GM12878 (cell line): ENCODE data around the gene ADAMTSL3. TPM values are rescaled to one million over a fixed set of nuclear protein-coding genes. Genes with fewer than 3 reads are reported as not detected.

Source experiments
- ATAC-seq: fragments of 200-7000 bp; cut with Tn5 transposase; 3 replicates; pipeline ENCODE4 v1.9.1; 2020; ENCODE audit warnings: mild to moderate bottlenecking, moderate library complexity
- BruUV-seq: library from RNA; stranded (reverse); fragments of 400-500 nt; replicated peaks from 2 replicates; lab custom pipeline; 2021; lab: Mats Ljungman, UMichigan
- CTCF ChIA-PET: fragments of 300-600 bp; sonication (Branson Sonifier 250); formaldehyde crosslinking; extraction: SDS; loops from one replicate; lab custom pipeline; 2021; ENCODE audit warnings: inconsistent platforms; lab: Yijun Ruan, JAX
- POLR2A ChIA-PET: fragments of 350-600 bp; formaldehyde crosslinking; extraction: SDS; loops from one replicate; lab custom pipeline; 2021; ENCODE audit warnings: inconsistent platforms; lab: Charles Lee
- RAD21 ChIA-PET: fragments of 300-600 bp; sonication (Branson Sonifier 250); formaldehyde crosslinking; loops from one replicate; lab custom pipeline; 2023; ENCODE audit warnings: antibody characterized with exemption; ENCODE audit not compliant: unreplicated experiment; lab: Charles Lee
- SMC1A ChIA-PET: fragments of 300-600 bp; sonication (Branson Sonifier 250); formaldehyde crosslinking; loops from one replicate; lab custom pipeline; 2023; ENCODE audit not compliant: unreplicated experiment, uncharacterized antibody; lab: Charles Lee
- DNase-seq: peaks from one replicate; pipeline ENCODE4 v3.0.0-alpha.2; 2011; ENCODE audit warnings: low read depth, low spot score
- FAIRE-seq: peaks from 3 replicates; lab custom pipeline; 2011; peaks lifted over from hg19 to GRCh38; lab: Jason Lieb, UNC
- H2AFZ ChIP-seq: 2 replicates; pipeline ENCODE4 v1.6.0; 2011; ENCODE audit warnings: low read depth, low read length, control low read depth; ENCODE audit not compliant: control insufficient read depth
- H3K27ac ChIP-seq: 2 replicates; pipeline ENCODE4 v1.5.1; 2011; ENCODE audit warnings: control low read depth; ENCODE audit not compliant: control insufficient read depth, insufficient read depth
- H3K27me3 ChIP-seq, 2 experiments: replicated peaks in 1 of 2; 2 replicates each; pipeline versions ENCODE4 v1.6.0 to v1.6.1; 2011; ENCODE audit warnings: low read length in 1 of 2; ENCODE audit not compliant: control insufficient read depth in 2 of 2, insufficient read depth in 2 of 2
- H3K36me3 ChIP-seq, 2 experiments: 2 replicates each; pipeline ENCODE4 v1.5.1; 2011; ENCODE audit warnings: low read length in 1 of 2; ENCODE audit not compliant: control insufficient read depth in 2 of 2, insufficient read depth in 2 of 2
- H3K4me1 ChIP-seq: 2 replicates; pipeline ENCODE4 v1.6.1; 2011; ENCODE audit warnings: mild to moderate bottlenecking, low read length, moderate library complexity, mixed read lengths; ENCODE audit not compliant: control insufficient read depth, insufficient read depth
- H3K4me2 ChIP-seq: 2 replicates; pipeline ENCODE4 v1.6.0; 2011; ENCODE audit warnings: control low read depth; ENCODE audit not compliant: control insufficient read depth, insufficient read depth
- H3K4me3 ChIP-seq: fragments of 200-600 bp; sonication (generic); 2 replicates; pipeline ENCODE4 v1.5.1; 2016
- H3K79me2 ChIP-seq: 2 replicates; pipeline ENCODE4 v1.6.0; 2011; ENCODE audit warnings: low read length; ENCODE audit not compliant: control insufficient read depth, insufficient read depth
- H3K9ac ChIP-seq: 2 replicates; pipeline ENCODE4 v1.8.0; 2011; ENCODE audit warnings: low read length, control low read depth, mixed read lengths; ENCODE audit not compliant: control insufficient read depth, insufficient read depth
- H3K9me3 ChIP-seq: replicated peaks from 3 replicates; pipeline ENCODE4 v1.5.1; 2011; ENCODE audit warnings: mild to moderate bottlenecking, low read length; ENCODE audit not compliant: control insufficient read depth, insufficient read depth
- H4K20me1 ChIP-seq: 2 replicates; pipeline ENCODE4 v1.6.0; 2011; ENCODE audit not compliant: control insufficient read depth, insufficient read depth
- BCL3 ChIP-seq: IDR thresholded peaks from 2 replicates; pipeline ENCODE4 v1.6.1; 2011; ENCODE audit warnings: borderline replicate concordance, low read depth, mild to moderate bottlenecking, moderate library complexity, low read length; ENCODE audit not compliant: insufficient read depth, poor library complexity, severe bottlenecking
- CTCF ChIP-seq, 3 experiments: IDR thresholded peaks in 2 of 3; conservative IDR thresholded peaks in 1 of 3; 2 replicates each; pipeline ENCODE4 v1.5.1; 2011; ENCODE audit warnings: low read depth in 3 of 3, low read length in 3 of 3, mild to moderate bottlenecking in 3 of 3, control low read depth in 2 of 3, moderate library complexity in 2 of 3, inconsistent platforms in 1 of 3, mixed read lengths in 1 of 3; ENCODE audit not compliant: control insufficient read depth in 2 of 3, insufficient read depth in 1 of 3; ENCODE audit errors: extremely low read depth in 1 of 3
- MXI1 ChIP-seq: fragments of 150-350 bp; IDR thresholded peaks from 2 replicates; pipeline ENCODE4 v1.6.1; 2011; ENCODE audit warnings: low read depth, mild to moderate bottlenecking, inconsistent platforms, low read length, improper control_type of control experiment
- USF1 ChIP-seq: IDR thresholded peaks from 2 replicates; pipeline ENCODE4 v1.6.1; 2011; ENCODE audit warnings: borderline replicate concordance, low read depth, mild to moderate bottlenecking, moderate library complexity, mixed read lengths, low read length; ENCODE audit not compliant: insufficient read depth; ENCODE audit errors: extremely low read length
- ZNF24 ChIP-seq: fragments of 450-650 bp; IDR thresholded peaks from 2 replicates; pipeline ENCODE4 v1.6.1; 2017; ENCODE audit warnings: antibody characterized with exemption, mild to moderate bottlenecking
- WGBS: methylation state at CpG from one replicate; pipeline ENCODE4 v1.1.6; 2016; ENCODE audit warnings: low lambda C conversion rate; ENCODE audit not compliant: insufficient replicate concordance, insufficient coverage; ENCODE audit errors: missing lambda C conversion rate; 5-methylcytosine and 5-hydroxymethylcytosine counted together
- in situ Hi-C: fragments of 300-500 bp; cut with MboI; formaldehyde crosslinking; loops from 9 replicates; pipeline ENCODE4 v1.14.3; 2018; ENCODE audit warnings: mixed read lengths
- intact Hi-C: fragments of 100-400 bp; cut with micrococcal nuclease; formaldehyde crosslinking; loops from one replicate; pipeline ENCODE4 v1.14.2; 2022; ENCODE audit not compliant: unreplicated experiment
- polyA plus RNA-seq, 11 experiments: library from polyadenylated mRNA; depleted of rRNA in 4 of 11; unstranded in 6 of 11; stranded (reverse) in 5 of 11; fragments of >200 nt; fragmentation: Nextera tagmentation in 4 of 11; fragmentation: Illumina TruSeq in 1 of 11; extraction: Ambion mirVana in 4 of 11; extraction: Trizol in 1 of 11; gene quantifications; 1 replicate in 1 of 11; 2 replicates in 10 of 11; pipeline versions ENCODE4 v1.2.1 to v1.2.3, GENCODE V29; 2011 to 2016; ENCODE audit warnings: inconsistent platforms in 2 of 11, missing spikeins in 2 of 11, low read depth in 1 of 11
- total RNA-seq, 4 experiments: library from RNA; depleted of rRNA in 3 of 4; stranded (reverse); fragments of >200 nt in 3 of 4; fragmentation: Illumina TruSeq in 1 of 4; extraction: Trizol in 1 of 4; gene quantifications; 2 replicates each; pipeline versions ENCODE4 v1.2.1 to v1.2.3, GENCODE V29; 2013 to 2021
- TF ChIP-seq, protein P1 (sequence below): fragments of 450-650 bp; IDR thresholded peaks from 2 replicates; pipeline ENCODE4 v1.6.1; 2014; ENCODE audit warnings: mild to moderate bottlenecking

The ADAMTSL3 gene
- total and polyA plus RNA-seq, 10 of the 15 experiments (the other 5 are each of a cell fraction or from before 2014, with no cell fraction given): 0.01 to 0.28 (median 0.13) TPM

DNA sequence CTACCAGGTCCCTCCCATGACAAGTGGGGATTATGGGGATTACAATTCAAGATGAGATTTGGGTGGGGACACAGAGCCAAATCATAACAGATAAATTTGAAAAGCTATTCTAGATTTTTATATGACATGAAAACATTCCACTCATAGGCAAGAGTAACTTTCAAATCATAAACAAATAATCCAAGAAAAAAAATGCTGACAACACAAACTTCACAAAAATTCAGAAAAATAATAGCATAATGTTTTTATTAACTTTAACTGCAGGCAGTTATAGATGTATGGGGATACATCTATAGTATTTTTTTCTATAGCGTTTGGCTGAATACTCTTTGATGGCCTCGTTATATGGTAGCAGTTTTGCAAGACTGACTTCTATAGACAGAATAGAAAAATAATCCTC lies 243.1 kb downstream of the ADAMTSL3 start:
- WGBS: 68% methylated on average over 2 of the region's 2 CpGs
- no peaks in the 10 kb centered on the region for H3K79me2 ChIP-seq
- BruUV-seq: no TSS peak
- no peaks in the 10 kb centered on the region for H4K20me1 ChIP-seq
- no peaks in the 10 kb centered on the region for H3K27me3 ChIP-seq
- no peaks in the 10 kb centered on the region for H3K36me3 ChIP-seq
- H3K27ac ChIP-seq: no peak overlapping the region
- ATAC-seq (no peak), DNase-seq (no peak), FAIRE-seq (no peak)
- POLR2A ChIA-PET: no interaction called here
- no peak overlapping the region for H3K9ac ChIP-seq
- H2AFZ ChIP-seq: no peak overlapping the region
- TF ChIP-seq CTCF (IDR thresholded peaks at IDR 0.05 in 2 of 3, conservative IDR thresholded peaks at IDR 0.05 in 1 of 3; ENCODE audit: control insufficient read depth in 2 of 3, extremely low read depth in 1 of 3, insufficient read depth in 1 of 3, low read depth in 3 of 3, low read length in 3 of 3): no peak
- TF ChIP-seq, protein P1, sequence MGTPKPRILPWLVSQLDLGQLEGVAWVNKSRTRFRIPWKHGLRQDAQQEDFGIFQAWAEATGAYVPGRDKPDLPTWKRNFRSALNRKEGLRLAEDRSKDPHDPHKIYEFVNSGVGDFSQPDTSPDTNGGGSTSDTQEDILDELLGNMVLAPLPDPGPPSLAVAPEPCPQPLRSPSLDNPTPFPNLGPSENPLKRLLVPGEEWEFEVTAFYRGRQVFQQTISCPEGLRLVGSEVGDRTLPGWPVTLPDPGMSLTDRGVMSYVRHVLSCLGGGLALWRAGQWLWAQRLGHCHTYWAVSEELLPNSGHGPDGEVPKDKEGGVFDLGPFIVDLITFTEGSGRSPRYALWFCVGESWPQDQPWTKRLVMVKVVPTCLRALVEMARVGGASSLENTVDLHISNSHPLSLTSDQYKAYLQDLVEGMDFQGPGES: no peak
- TF ChIP-seq USF1: no peak
- no peak for TF ChIP-seq BCL3
- no peak for TF ChIP-seq MXI1
- no peak for TF ChIP-seq ZNF24
- no peaks in the 10 kb centered on the region for H3K9me3 ChIP-seq
- H3K4me2 ChIP-seq: no peak overlapping the region
- CTCF ChIA-PET: no interaction called here
- no peak overlapping the region for H3K4me3 ChIP-seq
- in situ Hi-C loops: no loop called here
- SMC1A ChIA-PET: no interaction called here
- intact Hi-C loops: no loop called here
- H3K4me1 ChIP-seq: no peaks in the 10 kb centered on the region
- RAD21 ChIA-PET: no interaction called here
